ENCODE data around the gene DNAI7. TPM values are rescaled to one million over a fixed set of nuclear protein-coding genes. Genes with fewer than 3 reads are reported as not detected.

The DNAI7 gene
- total RNA-seq, 1 experiment from 2014 or later, result not detected

GRCh38 chr12:25107920-25108319 is 87.0 kb downstream of the DNAI7 start:
- no peak for DNase-seq
- no peaks in the 10 kb centered on the region for H3K79me2 ChIP-seq (ENCODE audit: low read length)
- H4K20me1 ChIP-seq (ENCODE audit: insufficient read depth, low read depth, low read length), result no peaks in the 10 kb centered on the region
- H3K9me3 ChIP-seq (ENCODE audit: low read length), result no peaks in the 10 kb centered on the region
- no peak overlapping the region for H3K27ac ChIP-seq (ENCODE audit: low read length)
- H3K4me2 ChIP-seq (ENCODE audit: low read depth, low read length, poor library complexity, severe bottlenecking), result no peak overlapping the region
- H3K9ac ChIP-seq (ENCODE audit: low read length), result no peak overlapping the region
- no peak overlapping the region for H2AFZ ChIP-seq (ENCODE audit: low read length)
- H3K9me2 ChIP-seq (replicated peaks; ENCODE audit: insufficient read depth, low read length), result no peaks in the 10 kb centered on the region
- H3K4me3 ChIP-seq (ENCODE audit: low read length), result no peak overlapping the region
- no peaks in the 10 kb centered on the region for H3K4me1 ChIP-seq (ENCODE audit: low read length)
- no peaks in the 10 kb centered on the region for H3K27me3 ChIP-seq (ENCODE audit: low read length)
- H3K36me3 ChIP-seq (ENCODE audit: insufficient read depth, low read length), result peaks cover 52% of the 10 kb centered on the region

GRCh38 chr12:25106818-25107217 is 88.1 kb downstream of the DNAI7 start:
- no peaks in the 10 kb centered on the region for H3K79me2 ChIP-seq (ENCODE audit: low read length)
- no peaks in the 10 kb centered on the region for H3K9me2 ChIP-seq (replicated peaks; ENCODE audit: insufficient read depth, low read length)
- DNase-seq, result no peak
- no peaks in the 10 kb centered on the region for H3K27me3 ChIP-seq (ENCODE audit: low read length)
- no peaks in the 10 kb centered on the region for H3K9me3 ChIP-seq (ENCODE audit: low read length)
- H3K27ac ChIP-seq (ENCODE audit: low read length), result no peak overlapping the region
- no peak overlapping the region for H3K4me3 ChIP-seq (ENCODE audit: low read length)
- H4K20me1 ChIP-seq (ENCODE audit: insufficient read depth, low read depth, low read length), result no peaks in the 10 kb centered on the region
- H2AFZ ChIP-seq (ENCODE audit: low read length), result no peak overlapping the region
- H3K36me3 ChIP-seq (ENCODE audit: insufficient read depth, low read length), result peaks cover 63% of the 10 kb centered on the region
- no peak overlapping the region for H3K9ac ChIP-seq (ENCODE audit: low read length)
- no peak overlapping the region for H3K4me2 ChIP-seq (ENCODE audit: low read depth, low read length, poor library complexity, severe bottlenecking)
- no peaks in the 10 kb centered on the region for H3K4me1 ChIP-seq (ENCODE audit: low read length)

- Histone ChIP-seq H3K4me3 (ENCODE audit: low read length) (no peak overlapping the region), H3K9ac (ENCODE audit: low read length) (no peak overlapping the region), H3K79me2 (ENCODE audit: low read length) (no peaks in the 10 kb centered on the region), H3K27me3 (ENCODE audit: low read length) (no peaks in the 10 kb centered on the region), H3K9me3 (ENCODE audit: low read length) (no peaks in the 10 kb centered on the region), H3K4me2 (ENCODE audit: low read depth, low read length, poor library complexity, severe bottlenecking) (no peak overlapping the region), H3K9me2 (replicated peaks; ENCODE audit: insufficient read depth, low read length) (no peaks in the 10 kb centered on the region), H4K20me1 (ENCODE audit: insufficient read depth, low read depth, low read length) (no peaks in the 10 kb centered on the region), H3K27ac (ENCODE audit: low read length) (no peak overlapping the region), H3K4me1 (ENCODE audit: low read length) (no peaks in the 10 kb centered on the region), H3K36me3 (ENCODE audit: insufficient read depth, low read length) (peaks cover 84% of the 10 kb centered on the region), H2AFZ (ENCODE audit: low read length) (no peak overlapping the region)
- DNase-seq, result no peak
These were observed 92.6 kb downstream of the DNAI7 start for GRCh38 chr12:25102402-25102801.

- DNase-seq, result no peak
These were observed 93.9 kb downstream of the DNAI7 start for GRCh38 chr12:25101092-25101445.

GRCh38 chr12:25100194-25101091 is 94.5 kb downstream of the DNAI7 start:
- peaks cover 90% of the 10 kb centered on the region for H3K36me3 ChIP-seq (ENCODE audit: insufficient read depth, low read length)
- H3K27ac ChIP-seq (ENCODE audit: low read length), result no peak overlapping the region
- no peak overlapping the region for H2AFZ ChIP-seq (ENCODE audit: low read length)
- DNase-seq, result no peak
- H3K4me3 ChIP-seq (ENCODE audit: low read length), result no peak overlapping the region
- no peak overlapping the region for H3K9ac ChIP-seq (ENCODE audit: low read length)
- H3K4me1 ChIP-seq (ENCODE audit: low read length), result no peaks in the 10 kb centered on the region
- H3K27me3 ChIP-seq (ENCODE audit: low read length), result no peaks in the 10 kb centered on the region
- no peaks in the 10 kb centered on the region for H3K9me3 ChIP-seq (ENCODE audit: low read length)
- no peaks in the 10 kb centered on the region for H3K9me2 ChIP-seq (replicated peaks; ENCODE audit: insufficient read depth, low read length)
- H3K4me2 ChIP-seq (ENCODE audit: low read depth, low read length, poor library complexity, severe bottlenecking), result no peak overlapping the region
- no peaks in the 10 kb centered on the region for H4K20me1 ChIP-seq (ENCODE audit: insufficient read depth, low read depth, low read length)
- H3K79me2 ChIP-seq (ENCODE audit: low read length), result peaks cover 10% of the 10 kb centered on the region

More at GRCh38 chr12:25101092-25101445, 93.9 kb downstream of the DNAI7 start:
- H3K4me3 ChIP-seq (ENCODE audit: low read length), result no peak overlapping the region
- no peak overlapping the region for H2AFZ ChIP-seq (ENCODE audit: low read length)
- H3K9me2 ChIP-seq (replicated peaks; ENCODE audit: insufficient read depth, low read length), result no peaks in the 10 kb centered on the region
- H3K9ac ChIP-seq (ENCODE audit: low read length), result no peak overlapping the region
- peaks cover 4% of the 10 kb centered on the region; the same call in 1 of the 2 replicates for H3K79me2 ChIP-seq (ENCODE audit: low read length)
- H3K4me2 ChIP-seq (ENCODE audit: low read depth, low read length, poor library complexity, severe bottlenecking), result no peak overlapping the region
- H3K9me3 ChIP-seq (ENCODE audit: low read length), result no peaks in the 10 kb centered on the region
- no peaks in the 10 kb centered on the region for H3K4me1 ChIP-seq (ENCODE audit: low read length)
- H3K27ac ChIP-seq (ENCODE audit: low read length), result no peak overlapping the region
- peaks cover 90% of the 10 kb centered on the region for H3K36me3 ChIP-seq (ENCODE audit: insufficient read depth, low read length)
- no peaks in the 10 kb centered on the region for H3K27me3 ChIP-seq (ENCODE audit: low read length)
- no peaks in the 10 kb centered on the region for H4K20me1 ChIP-seq (ENCODE audit: insufficient read depth, low read depth, low read length)

- H3K27ac ChIP-seq (ENCODE audit: low read length), result no peak overlapping the region
- no peaks in the 10 kb centered on the region for H3K9me3 ChIP-seq (ENCODE audit: low read length)
- no peaks in the 10 kb centered on the region for H3K4me1 ChIP-seq (ENCODE audit: low read length)
- H2AFZ ChIP-seq (ENCODE audit: low read length), result no peak overlapping the region
- no peak for DNase-seq
- H3K4me2 ChIP-seq (ENCODE audit: low read depth, low read length, poor library complexity, severe bottlenecking), result no peak overlapping the region
- H3K9ac ChIP-seq (ENCODE audit: low read length), result no peak overlapping the region
- peaks cover 20% of the 10 kb centered on the region for H3K79me2 ChIP-seq (ENCODE audit: low read length)
- peaks cover 96% of the 10 kb centered on the region for H3K36me3 ChIP-seq (ENCODE audit: insufficient read depth, low read length)
- H4K20me1 ChIP-seq (ENCODE audit: insufficient read depth, low read depth, low read length), result no peaks in the 10 kb centered on the region
- no peaks in the 10 kb centered on the region for H3K27me3 ChIP-seq (ENCODE audit: low read length)
- H3K4me3 ChIP-seq (ENCODE audit: low read length), result no peak overlapping the region
- no peaks in the 10 kb centered on the region for H3K9me2 ChIP-seq (replicated peaks; ENCODE audit: insufficient read depth, low read length)
These were observed 96.0 kb downstream of the DNAI7 start for GRCh38 chr12:25099010-25099409.

GRCh38 chr12:25089738-25090137 is 105.2 kb downstream of the DNAI7 start:
- H3K9me2 ChIP-seq (replicated peaks; ENCODE audit: insufficient read depth, low read length), result no peaks in the 10 kb centered on the region
- peaks cover 55% of the 10 kb centered on the region for H3K79me2 ChIP-seq (ENCODE audit: low read length)
- no peak overlapping the region for H3K4me2 ChIP-seq (ENCODE audit: low read depth, low read length, poor library complexity, severe bottlenecking)
- H3K9ac ChIP-seq (ENCODE audit: low read length), result no peak overlapping the region
- no peak overlapping the region for H3K4me3 ChIP-seq (ENCODE audit: low read length)
- H3K4me1 ChIP-seq (ENCODE audit: low read length), result peaks cover 16% of the 10 kb centered on the region
- H3K27me3 ChIP-seq (ENCODE audit: low read length), result no peaks in the 10 kb centered on the region
- no peak overlapping the region for H2AFZ ChIP-seq (ENCODE audit: low read length)
- no peaks in the 10 kb centered on the region for H4K20me1 ChIP-seq (ENCODE audit: insufficient read depth, low read depth, low read length)
- peak overlapping the region; percentile 12; the same call in 1 of the 2 replicates for H3K27ac ChIP-seq (ENCODE audit: low read length)
- no peaks in the 10 kb centered on the region for H3K9me3 ChIP-seq (ENCODE audit: low read length)
- H3K36me3 ChIP-seq (ENCODE audit: insufficient read depth, low read length), result peaks cover 89% of the 10 kb centered on the region
- no peak for DNase-seq

- H3K4me2 ChIP-seq (ENCODE audit: low read depth, low read length, poor library complexity, severe bottlenecking), result no peak overlapping the region
- H3K36me3 ChIP-seq (ENCODE audit: insufficient read depth, low read length), result peaks cover 89% of the 10 kb centered on the region
- H3K4me3 ChIP-seq (ENCODE audit: low read length), result no peak overlapping the region
- H3K9me2 ChIP-seq (replicated peaks; ENCODE audit: insufficient read depth, low read length), result no peaks in the 10 kb centered on the region
- H3K79me2 ChIP-seq (ENCODE audit: low read length), result peaks cover 54% of the 10 kb centered on the region
- H2AFZ ChIP-seq (ENCODE audit: low read length), result no peak overlapping the region
- H4K20me1 ChIP-seq (ENCODE audit: insufficient read depth, low read depth, low read length), result no peaks in the 10 kb centered on the region
- no peak overlapping the region for H3K27ac ChIP-seq (ENCODE audit: low read length)
- H3K9ac ChIP-seq (ENCODE audit: low read length), result no peak overlapping the region
- peaks cover 35% of the 10 kb centered on the region for H3K4me1 ChIP-seq (ENCODE audit: low read length)
- DNase-seq, result no peak
- H3K9me3 ChIP-seq (ENCODE audit: low read length), result no peaks in the 10 kb centered on the region
- H3K27me3 ChIP-seq (ENCODE audit: low read length), result no peaks in the 10 kb centered on the region
These were observed 107.4 kb downstream of the DNAI7 start for GRCh38 chr12:25087596-25087995.

Data from Karpas-422 (cell line).